ENCODE measurements around the gene FARS2.

DNA sequence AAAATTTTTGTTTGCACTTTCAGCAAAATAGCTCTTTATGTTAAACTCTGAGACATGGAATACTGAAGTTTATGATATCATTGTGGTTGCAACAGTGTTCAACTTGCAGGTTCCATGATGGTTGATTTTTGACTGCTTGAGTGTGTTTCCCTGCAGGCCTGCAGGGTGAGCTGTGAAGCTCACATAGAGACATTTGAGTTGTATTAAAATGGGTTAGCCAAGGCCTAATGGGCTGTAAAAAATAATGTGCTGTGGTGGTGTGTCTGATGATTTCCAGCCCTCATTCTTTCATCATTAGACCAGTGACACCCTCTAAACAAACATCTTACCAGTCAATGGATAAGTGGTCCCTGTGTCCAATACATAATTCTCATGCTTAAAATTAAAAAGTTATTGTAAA, 321.4 kb downstream of the FARS2 start:
- TF ChIP-seq REST (tag by site-specific recombination; IDR thresholded peaks at IDR 0.05) = no peak
- no peak for TF ChIP-seq HOXA7 (CRISPR knock-in tag; IDR thresholded peaks at IDR 0.05; ENCODE audit: borderline replicate concordance)
- TF ChIP-seq ZBTB7A (tag by site-specific recombination; IDR thresholded peaks at IDR 0.05; ENCODE audit: low read depth) = no peak
